Upper lobe of right lung (tissue), 1 donor: ENCODE results near the gene DNAJC22. TPM values are rescaled to one million over a fixed set of nuclear protein-coding genes. Genes with fewer than 3 reads are reported as not detected.

Experiments used
- ATAC-seq: fragments of 200-7000 bp; cut with Tn5 transposase; one replicate; pipeline ENCODE4 v1.9.1; 2020; ENCODE audit warnings: mild to moderate bottlenecking, moderate library complexity
- DNase-seq: peaks from one replicate; pipeline ENCODE4 v3.0.0-alpha.2; 2020
- H3K27ac ChIP-seq: fragments of 200-600 bp; one replicate; pipeline ENCODE4 v1.8.0; 2022
- H3K27me3 ChIP-seq: fragments of 200-600 bp; one replicate; pipeline ENCODE4 v1.8.0; 2022; ENCODE audit warnings: mild to moderate bottlenecking
- H3K36me3 ChIP-seq: fragments of 200-600 bp; one replicate; pipeline ENCODE4 v1.8.0; 2022
- H3K4me1 ChIP-seq: fragments of 200-600 bp; one replicate; pipeline ENCODE4 v1.8.0; 2022
- H3K4me3 ChIP-seq: fragments of 200-600 bp; one replicate; pipeline ENCODE4 v1.8.0; 2022; ENCODE audit warnings: mild to moderate bottlenecking
- H3K9me3 ChIP-seq: fragments of 200-600 bp; one replicate; pipeline ENCODE4 v1.8.0; 2022
- CTCF ChIP-seq: fragments of 200-600 bp; IDR thresholded peaks from one replicate; pipeline ENCODE4 v1.8.0; 2022; ENCODE audit warnings: antibody characterized with exemption
- intact Hi-C: fragments of 100-400 bp; cut with DNase I; formaldehyde crosslinking; loops from one replicate; pipeline ENCODE4 v1.11.0; 2022
- total RNA-seq: library from RNA; stranded (reverse); fragmentation: NEBNext Ultra II Directional; extraction: Animal tissue kit (Norgen Biotek cat#: 25700); gene quantifications from one replicate; pipeline ENCODE4 v1.2.1, GENCODE V29; 2021
- donor health status: DM: no; HTN: yes; CAD: no; lungs with severe emphysema.

DNAJC22 gene
- total RNA-seq, 1 donor from 2014 or later, result 0.67 TPM

- Histone ChIP-seq H3K27ac (no peak overlapping the region), H3K4me1 (peaks cover 10% of the 10 kb centered on the region), H3K36me3 (no peaks in the 10 kb centered on the region), H3K9me3 (no peaks in the 10 kb centered on the region), H3K4me3 (no peak overlapping the region), H3K27me3 (peaks cover 65% of the 10 kb centered on the region)
- ATAC-seq, result no peak
- intact Hi-C loops, result no loop called here
- DNase-seq, result peak; percentile 9
- TF ChIP-seq CTCF, result no peak
Measured at GRCh38 chr12:49352351-49352750, 5.7 kb downstream of the DNAJC22 start.

DNA sequence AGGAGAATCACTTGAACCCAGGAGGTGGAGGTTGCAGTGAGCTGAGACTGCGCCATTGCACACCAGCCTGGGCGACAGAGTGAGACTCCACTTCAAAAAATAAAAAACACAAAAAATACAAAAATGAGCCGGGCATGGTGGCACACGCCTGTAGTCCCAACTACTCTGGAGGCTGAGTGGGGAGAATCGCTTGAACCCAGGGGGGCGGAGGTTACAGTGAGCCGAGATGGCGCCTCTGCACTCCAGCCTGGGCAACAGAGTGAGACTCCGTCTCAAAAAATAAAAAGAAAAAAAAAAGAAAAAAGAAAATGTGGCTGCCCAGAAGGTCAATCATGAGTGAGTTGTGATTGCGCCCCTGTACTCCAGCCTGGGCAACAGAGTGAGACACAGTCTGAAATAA is 9.2 kb downstream of the DNAJC22 start:
- H3K27ac ChIP-seq, result no peak overlapping the region
- intact Hi-C loops, result loop anchor here (5.0 kb wide), 1 partner anchor 161 kb away; no protein-coding TSS in a partner anchor
- TF ChIP-seq CTCF, result no peak
- no peaks in the 10 kb centered on the region for H3K9me3 ChIP-seq
- no peak overlapping the region for H3K4me3 ChIP-seq
- no peaks in the 10 kb centered on the region for H3K36me3 ChIP-seq
- H3K27me3 ChIP-seq, result peaks cover 32% of the 10 kb centered on the region
- ATAC-seq (no peak), DNase-seq (no peak)
- peaks cover 5% of the 10 kb centered on the region for H3K4me1 ChIP-seq

- no peak for DNase-seq
- H3K27ac ChIP-seq, result no peak overlapping the region
- H3K9me3 ChIP-seq, result no peaks in the 10 kb centered on the region
- peaks cover 20% of the 10 kb centered on the region for H3K27me3 ChIP-seq
- H3K4me3 ChIP-seq, result no peak overlapping the region
- TF ChIP-seq CTCF, result peak; percentile 47
- intact Hi-C loops, result loop anchor here (5.0 kb wide), 1 partner anchor 160 kb away; no protein-coding TSS in a partner anchor
- peaks cover 5% of the 10 kb centered on the region for H3K4me1 ChIP-seq
- ATAC-seq, result no peak
- no peaks in the 10 kb centered on the region for H3K36me3 ChIP-seq
Measured at GRCh38 chr12:49357103-49357678, 10.5 kb downstream of the DNAJC22 start.

- Histone ChIP-seq H3K36me3 (no peaks in the 10 kb centered on the region), H3K4me3 (no peak overlapping the region), H3K27me3 (peaks cover 8% of the 10 kb centered on the region), H3K9me3 (no peaks in the 10 kb centered on the region), H3K4me1 (peaks cover 5% of the 10 kb centered on the region), H3K27ac (no peak overlapping the region)
- ATAC-seq, result peak; percentile 94
- intact Hi-C loops, result loop anchor here (5.0 kb wide), 1 partner anchor 159 kb away; no protein-coding TSS in a partner anchor
- DNase-seq, result peak; percentile 13
- peak; percentile 75 for TF ChIP-seq CTCF
Measured at GRCh38 chr12:49358483-49359141, 11.9 kb downstream of the DNAJC22 start.

GRCh38 chr12:49359671-49360070 is 13.0 kb downstream of the DNAJC22 start:
- ATAC-seq (no peak), DNase-seq (no peak)
- peaks cover 5% of the 10 kb centered on the region for H3K4me1 ChIP-seq
- TF ChIP-seq CTCF, result no peak
- H3K36me3 ChIP-seq, result no peaks in the 10 kb centered on the region
- H3K4me3 ChIP-seq, result no peak overlapping the region
- no peaks in the 10 kb centered on the region for H3K9me3 ChIP-seq
- no peak overlapping the region for H3K27ac ChIP-seq
- intact Hi-C loops, result loop anchor here (5.0 kb wide), 2 partner anchors 148 to 158 kb away; no protein-coding TSS in a partner anchor
- H3K27me3 ChIP-seq, result no peaks in the 10 kb centered on the region
